SU-DHL-6 (cell line): ENCODE results near the gene ARHGEF37.

Experiments used
- H2AFZ ChIP-seq: fragments of 200-600 bp; sonication (generic); 2 replicates; pipeline ENCODE4 v1.6.1; 2014; ENCODE audit warnings: low read depth, mild to moderate bottlenecking, moderate library complexity, mixed read lengths, antibody characterized with exemption, low read length; ENCODE audit not compliant: severe bottlenecking
- H3F3A ChIP-seq: fragments of 200-600 bp; shearing (Covaris generic); 2 replicates; pipeline ENCODE4 v1.6.0; 2016; ENCODE audit warnings: antibody characterized with exemption, mild to moderate bottlenecking; ENCODE audit not compliant: insufficient read depth
- H3K27ac ChIP-seq: fragments of 200-600 bp; sonication (generic); 2 replicates; pipeline ENCODE4 v1.5.1; 2016; ENCODE audit warnings: low read depth, mild to moderate bottlenecking, low read length, moderate library complexity, mixed read lengths
- H3K27me3 ChIP-seq: fragments of 200-600 bp; sonication (generic), shearing (Covaris generic); 2 replicates; pipeline ENCODE4 v1.6.0; 2014; ENCODE audit warnings: mild to moderate bottlenecking, low read length
- H3K36me3 ChIP-seq: fragments of 200-600 bp; sonication (generic); 2 replicates; pipeline ENCODE4 v1.6.1; 2014; ENCODE audit warnings: mild to moderate bottlenecking, low read length, mixed read lengths
- H3K4me2 ChIP-seq: fragments of 300-600, 200-600 bp; shearing (Covaris generic), sonication (generic); 2 replicates; pipeline ENCODE4 v1.6.0; 2014; ENCODE audit warnings: low read length, low read depth, mild to moderate bottlenecking; ENCODE audit not compliant: poor library complexity, severe bottlenecking
- H3K4me3 ChIP-seq: fragments of 200-600 bp; sonication (generic); 2 replicates; pipeline ENCODE4 v1.5.1; 2014; ENCODE audit warnings: antibody characterized with exemption, low read length, mild to moderate bottlenecking, mixed read lengths; ENCODE audit not compliant: insufficient read depth, poor library complexity, severe bottlenecking
- H3K79me2 ChIP-seq: fragments of 200-600 bp; sonication (generic); 2 replicates; pipeline ENCODE4 v1.6.1; 2014; ENCODE audit warnings: mild to moderate bottlenecking, low read length, moderate library complexity; ENCODE audit not compliant: insufficient read depth
- H3K9ac ChIP-seq: fragments of 200-600 bp; sonication (generic); 2 replicates; pipeline ENCODE4 v1.7.0; 2014; ENCODE audit warnings: mild to moderate bottlenecking, low read length
- H3K9me2 ChIP-seq: fragments of 200-600 bp; sonication (generic); replicated peaks from 2 replicates; pipeline ENCODE4 v1.6.1; 2014; ENCODE audit warnings: low read length; ENCODE audit not compliant: insufficient read depth
- H3K9me3 ChIP-seq: fragments of 200-600 bp; sonication (generic); 2 replicates; pipeline ENCODE4 v1.6.1; 2014; ENCODE audit warnings: low read length, mixed read lengths; ENCODE audit not compliant: insufficient read depth
- H4K20me1 ChIP-seq: fragments of 200-600 bp; sonication (generic); 2 replicates; pipeline ENCODE4 v1.6.1; 2014; ENCODE audit warnings: low read depth, mild to moderate bottlenecking, antibody characterized with exemption, low read length, moderate library complexity, mixed read lengths
- CTCF ChIP-seq: fragments of 200-600 bp; sonication (generic); IDR thresholded peaks from one replicate; pipeline ENCODE4 v1.5.1; 2017; ENCODE audit warnings: antibody characterized with exemption, mild to moderate bottlenecking, low read length, moderate library complexity; ENCODE audit not compliant: insufficient read depth, poor library complexity, severe bottlenecking
- EZH2phosphoT487 ChIP-seq: fragments of 200-600 bp; sonication (generic), shearing (Covaris generic); conservative IDR thresholded peaks from 2 replicates; pipeline ENCODE4 v1.6.1; 2018; ENCODE audit warnings: mild to moderate bottlenecking, antibody characterized with exemption, low read length, moderate library complexity, mixed read lengths

ARHGEF37 gene

GRCh38 chr5:149683964-149684363 lies 102.7 kb downstream of the ARHGEF37 start:
- no peaks in the 10 kb centered on the region for H3K79me2 ChIP-seq
- H3K4me3 ChIP-seq = no peak overlapping the region
- H3K4me2 ChIP-seq = no peak overlapping the region
- H3K9ac ChIP-seq = no peak overlapping the region
- no peaks in the 10 kb centered on the region for H3F3A ChIP-seq
- no peaks in the 10 kb centered on the region for H3K9me2 ChIP-seq
- TF ChIP-seq CTCF (no peak), EZH2phosphoT487 (no peak)
- H3K27me3 ChIP-seq = no peaks in the 10 kb centered on the region
- H4K20me1 ChIP-seq = no peaks in the 10 kb centered on the region
- no peak overlapping the region for H3K27ac ChIP-seq
- no peaks in the 10 kb centered on the region for H3K9me3 ChIP-seq
- H3K36me3 ChIP-seq = no peaks in the 10 kb centered on the region
- no peak overlapping the region for H2AFZ ChIP-seq

- no peaks in the 10 kb centered on the region for H3K27me3 ChIP-seq
- H3K4me2 ChIP-seq = no peak overlapping the region
- H3F3A ChIP-seq = no peaks in the 10 kb centered on the region
- H2AFZ ChIP-seq = no peak overlapping the region
- no peak overlapping the region for H3K9ac ChIP-seq
- no peak overlapping the region for H3K4me3 ChIP-seq
- H3K36me3 ChIP-seq = no peaks in the 10 kb centered on the region
- no peaks in the 10 kb centered on the region for H3K9me3 ChIP-seq
- no peaks in the 10 kb centered on the region for H3K9me2 ChIP-seq
- H3K27ac ChIP-seq = no peak overlapping the region
- H3K79me2 ChIP-seq = no peaks in the 10 kb centered on the region
- H4K20me1 ChIP-seq = no peaks in the 10 kb centered on the region
- TF ChIP-seq CTCF (no peak), EZH2phosphoT487 (no peak)
Measured at GRCh38 chr5:149684371-149684770, 103.1 kb downstream of the ARHGEF37 start.
